Keratinocyte (primary cell): ENCODE measurements around the gene SUGCT. TPM values are rescaled to one million over a fixed set of nuclear protein-coding genes. Genes with fewer than 3 reads are reported as not detected.
"Not testable (repeated sequence)": the region's sequence is repeated elsewhere in the genome, so short reads cannot be mapped to it uniquely, and the experiment has no call there.

Experiments
- DNase-seq: peaks from one replicate; pipeline ENCODE4 v3.0.0-alpha.2; 2011; ENCODE audit warnings: low read depth, missing footprints, low spot score
- FAIRE-seq: peaks from 2 replicates; lab custom pipeline; 2011; peaks lifted over from hg19 to GRCh38; lab: Jason Lieb, UNC
- H2AFZ ChIP-seq: 2 replicates; pipeline ENCODE4 v1.6.0; 2012; ENCODE audit warnings: low read length, control low read depth, inconsistent platforms; ENCODE audit not compliant: control insufficient read depth
- H3K27ac ChIP-seq: 2 replicates; pipeline ENCODE4 v1.5.1; 2011; ENCODE audit warnings: low read length; ENCODE audit not compliant: control insufficient read depth, insufficient read depth
- H3K27me3 ChIP-seq: 3 replicates; pipeline ENCODE4 v1.6.0; 2011; ENCODE audit warnings: low read length; ENCODE audit not compliant: control insufficient read depth, insufficient read depth; ENCODE audit errors: extremely low read depth
- H3K36me3 ChIP-seq, 2 experiments: 2 replicates in 1 of 2; 3 replicates in 1 of 2; pipeline ENCODE4 v1.5.1; 2011; ENCODE audit warnings: low read length in 2 of 2, mild to moderate bottlenecking in 1 of 2; ENCODE audit not compliant: control insufficient read depth in 2 of 2, insufficient read depth in 2 of 2; ENCODE audit errors: extremely low read depth in 1 of 2
- H3K4me1 ChIP-seq: 3 replicates; pipeline ENCODE4 v1.5.1; 2011; ENCODE audit warnings: low read length; ENCODE audit not compliant: control insufficient read depth, insufficient read depth; ENCODE audit errors: extremely low read depth
- H3K4me2 ChIP-seq: 3 replicates; pipeline ENCODE4 v1.6.0; 2011; ENCODE audit warnings: low read depth, low read length; ENCODE audit not compliant: control insufficient read depth, insufficient read depth; ENCODE audit errors: extremely low read depth
- H3K4me3 ChIP-seq, 3 experiments: fragments of 200-600 bp in 1 of 3; sonication (generic) in 1 of 3; 2 replicates in 2 of 3; 3 replicates in 1 of 3; pipeline ENCODE4 v1.5.1; 2011 to 2016; ENCODE audit warnings: low read length in 3 of 3, mild to moderate bottlenecking in 3 of 3, control low read depth in 2 of 3, inconsistent platforms in 1 of 3, low read depth in 1 of 3, mixed read lengths in 1 of 3, mixed run types in 1 of 3, moderate library complexity in 1 of 3; ENCODE audit not compliant: control insufficient read depth in 2 of 3, insufficient read depth in 2 of 3; ENCODE audit errors: extremely low read depth in 1 of 3
- H3K79me2 ChIP-seq: 2 replicates; pipeline ENCODE4 v1.6.0; 2012; ENCODE audit warnings: low read length; ENCODE audit not compliant: control insufficient read depth, insufficient read depth
- H3K9ac ChIP-seq: 3 replicates; pipeline ENCODE4 v1.6.0; 2011; ENCODE audit warnings: low read length; ENCODE audit not compliant: control insufficient read depth, insufficient read depth; ENCODE audit errors: extremely low read depth
- H3K9me1 ChIP-seq: 3 replicates; pipeline ENCODE4 v1.6.0; 2011; ENCODE audit warnings: low read length; ENCODE audit not compliant: control insufficient read depth, insufficient read depth; ENCODE audit errors: extremely low read depth
- H3K9me3 ChIP-seq: 2 replicates; pipeline ENCODE4 v1.5.1; 2012; ENCODE audit warnings: low read depth, low read length; ENCODE audit not compliant: control insufficient read depth
- H4K20me1 ChIP-seq: 3 replicates; pipeline ENCODE4 v1.6.0; 2011; ENCODE audit warnings: low read length; ENCODE audit not compliant: control insufficient read depth, insufficient read depth; ENCODE audit errors: extremely low read depth
- EZH2 ChIP-seq: IDR thresholded peaks from one replicate; pipeline ENCODE4 v1.6.1; 2012; ENCODE audit warnings: inconsistent platforms, mild to moderate bottlenecking, low read length, moderate library complexity
- dilution Hi-C: fragments of 300-500 bp; cut with MboI; formaldehyde crosslinking; loops from one replicate; pipeline ENCODE4 v1.7.0; 2020; ENCODE audit warnings: low sequenced_read_pairs; ENCODE audit not compliant: extremely low pct_ligation_motif_present
- polyA plus RNA-seq, 5 experiments: library from polyadenylated mRNA; depleted of rRNA in 3 of 5; stranded (reverse) in 3 of 5; stranded (forward) in 1 of 5; unstranded in 1 of 5; fragments of >200 nt; gene quantifications; 1 replicate in 1 of 5; 2 replicates in 3 of 5; 3 replicates in 1 of 5; pipeline versions ENCODE4 v1.2.1 to v1.2.3, GENCODE V29; 2011 to 2012; ENCODE audit warnings: missing spikeins in 2 of 5, low read depth in 1 of 5, low replicate concordance in 1 of 5
- TF ChIP-seq, protein P1 (sequence below), 3 experiments: IDR thresholded peaks in 1 of 3; conservative IDR thresholded peaks in 1 of 3; optimal IDR thresholded peaks in 1 of 3; 2 replicates in 2 of 3; 3 replicates in 1 of 3; pipeline versions ENCODE3 to v1.5.1; 2011; ENCODE audit warnings: low read length in 3 of 3, mild to moderate bottlenecking in 3 of 3, moderate library complexity in 2 of 3, control low read depth in 1 of 3, inconsistent platforms in 1 of 3; ENCODE audit not compliant: insufficient read depth in 2 of 3; ENCODE audit errors: extremely low read depth in 1 of 3

SUGCT gene
- polyA plus RNA-seq, 1 donor (not counting 4 experiments of a cell fraction or from before 2014, with no cell fraction given), result 134 TPM

DNA sequence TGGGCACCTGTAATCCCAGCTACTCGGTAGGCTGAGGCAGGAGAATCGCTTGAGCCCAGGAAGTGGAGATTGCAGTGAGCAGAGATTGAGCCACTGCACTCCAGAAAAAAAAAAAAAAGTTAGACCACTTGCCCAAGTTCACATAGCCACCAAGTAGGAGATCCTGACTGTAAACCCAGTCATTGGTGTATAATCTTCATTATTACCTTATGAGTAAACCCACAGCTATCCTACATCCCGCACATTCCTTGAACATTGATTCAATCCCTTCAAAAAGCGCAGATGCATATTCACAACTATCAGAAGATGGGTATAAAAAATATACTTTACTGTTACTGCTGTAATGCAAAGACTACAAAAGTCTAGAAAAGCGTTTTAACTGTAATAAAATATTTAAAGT is 512.9 kb downstream of the SUGCT start:
- no peak for TF ChIP-seq EZH2
- TF ChIP-seq, protein P1, sequence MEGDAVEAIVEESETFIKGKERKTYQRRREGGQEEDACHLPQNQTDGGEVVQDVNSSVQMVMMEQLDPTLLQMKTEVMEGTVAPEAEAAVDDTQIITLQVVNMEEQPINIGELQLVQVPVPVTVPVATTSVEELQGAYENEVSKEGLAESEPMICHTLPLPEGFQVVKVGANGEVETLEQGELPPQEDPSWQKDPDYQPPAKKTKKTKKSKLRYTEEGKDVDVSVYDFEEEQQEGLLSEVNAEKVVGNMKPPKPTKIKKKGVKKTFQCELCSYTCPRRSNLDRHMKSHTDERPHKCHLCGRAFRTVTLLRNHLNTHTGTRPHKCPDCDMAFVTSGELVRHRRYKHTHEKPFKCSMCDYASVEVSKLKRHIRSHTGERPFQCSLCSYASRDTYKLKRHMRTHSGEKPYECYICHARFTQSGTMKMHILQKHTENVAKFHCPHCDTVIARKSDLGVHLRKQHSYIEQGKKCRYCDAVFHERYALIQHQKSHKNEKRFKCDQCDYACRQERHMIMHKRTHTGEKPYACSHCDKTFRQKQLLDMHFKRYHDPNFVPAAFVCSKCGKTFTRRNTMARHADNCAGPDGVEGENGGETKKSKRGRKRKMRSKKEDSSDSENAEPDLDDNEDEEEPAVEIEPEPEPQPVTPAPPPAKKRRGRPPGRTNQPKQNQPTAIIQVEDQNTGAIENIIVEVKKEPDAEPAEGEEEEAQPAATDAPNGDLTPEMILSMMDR (optimal IDR thresholded peaks at IDR 0.05 in 1 of 3, IDR thresholded peaks at IDR 0.05 in 1 of 3, conservative IDR thresholded peaks at IDR 0.05 in 1 of 3; ENCODE audit: extremely low read depth in 1 of 3, insufficient read depth in 2 of 3, low read length in 3 of 3), result no peak
- dilution Hi-C loops, result no loop called here

DNA sequence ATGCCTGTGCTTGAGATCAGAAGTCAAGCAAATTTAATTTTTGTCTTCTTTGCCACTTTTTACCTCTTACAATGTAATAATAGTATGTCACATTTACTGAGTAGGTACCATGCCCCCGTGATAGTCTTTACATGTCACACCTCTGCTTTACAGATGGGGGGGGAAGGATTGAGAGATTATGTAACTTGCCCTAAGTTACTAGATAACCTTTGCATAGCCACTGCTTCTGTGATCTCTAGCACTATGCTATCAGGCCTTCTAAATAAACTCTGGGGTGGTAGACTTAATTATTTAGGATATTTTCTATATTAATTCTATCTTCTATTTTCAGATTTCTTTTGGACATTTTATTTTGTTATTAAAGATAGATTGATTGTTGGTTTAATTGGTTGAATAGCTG is 514.4 kb downstream of the SUGCT start:
- no peak overlapping the region for H3K4me3 ChIP-seq
- no peak for FAIRE-seq
- no peaks in the 10 kb centered on the region for H3K27me3 ChIP-seq
- H3K4me2 ChIP-seq, result no peak overlapping the region
- no peak for DNase-seq
- H3K27ac ChIP-seq, result no peak overlapping the region
- H4K20me1 ChIP-seq, result no peaks in the 10 kb centered on the region
- no peak overlapping the region for H3K9ac ChIP-seq
- no peak overlapping the region for H2AFZ ChIP-seq
- H3K79me2 ChIP-seq, result no peaks in the 10 kb centered on the region
- H3K36me3 ChIP-seq, result no peaks in the 10 kb centered on the region
- H3K9me3 ChIP-seq, result no peaks in the 10 kb centered on the region
- H3K4me1 ChIP-seq, result no peaks in the 10 kb centered on the region
- no peaks in the 10 kb centered on the region for H3K9me1 ChIP-seq
- dilution Hi-C loops, result no loop called here
- TF ChIP-seq, protein P1 (optimal IDR thresholded peaks at IDR 0.05 in 1 of 3, IDR thresholded peaks at IDR 0.05 in 1 of 3, conservative IDR thresholded peaks at IDR 0.05 in 1 of 3; ENCODE audit: extremely low read depth in 1 of 3, insufficient read depth in 2 of 3, low read length in 3 of 3), result no peak
- no peak for TF ChIP-seq EZH2

More for the DNA sequence above, 512.9 kb downstream of the SUGCT start:
- DNase-seq, result no peak
- no peak overlapping the region for H3K4me2 ChIP-seq
- no peaks in the 10 kb centered on the region for H3K79me2 ChIP-seq
- no peaks in the 10 kb centered on the region for H3K9me3 ChIP-seq
- H3K9me1 ChIP-seq, result no peaks in the 10 kb centered on the region
- FAIRE-seq, result no peak
- H3K27me3 ChIP-seq, result no peaks in the 10 kb centered on the region
- H3K36me3 ChIP-seq, result no peaks in the 10 kb centered on the region
- H3K4me3 ChIP-seq, result no peak overlapping the region
- H3K27ac ChIP-seq, result no peak overlapping the region
- no peaks in the 10 kb centered on the region for H3K4me1 ChIP-seq
- H2AFZ ChIP-seq, result no peak overlapping the region
- H3K9ac ChIP-seq, result no peak overlapping the region
- H4K20me1 ChIP-seq, result no peaks in the 10 kb centered on the region

DNA sequence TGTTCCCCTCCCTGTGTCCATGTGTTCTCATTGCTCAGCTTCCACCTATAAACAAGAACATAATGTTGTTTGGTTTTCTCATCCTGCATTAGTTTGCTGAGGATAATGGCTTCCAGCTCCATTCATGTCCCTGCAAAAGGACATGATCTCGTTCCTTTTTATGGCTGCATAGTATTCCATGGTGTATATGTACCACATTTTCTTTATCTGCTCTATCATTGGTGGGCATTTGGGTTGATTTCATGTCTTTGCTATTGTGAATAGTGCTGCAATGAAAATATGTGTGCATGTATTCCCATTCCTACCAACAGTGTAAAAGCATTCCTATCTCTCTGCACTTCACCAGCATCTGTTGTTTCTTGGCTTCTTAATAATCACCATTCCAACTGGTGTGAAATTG is 516.1 kb downstream of the SUGCT start:
- H3K9me1 ChIP-seq, H3K4me1 ChIP-seq, H3K9ac ChIP-seq, H3K9me3 ChIP-seq, H4K20me1 ChIP-seq, H3K36me3 ChIP-seq, H3K4me2 ChIP-seq, dilution Hi-C loops, H2AFZ ChIP-seq, H3K27ac ChIP-seq, H3K27me3 ChIP-seq, H3K79me2 ChIP-seq, DNase-seq, H3K4me3 ChIP-seq, FAIRE-seq: not testable (repeated sequence)
